ENCODE data around the gene DNMT3A. TPM values are rescaled to one million over a fixed set of nuclear protein-coding genes. Genes with fewer than 3 reads are reported as not detected.

The DNMT3A gene
- total and polyA plus RNA-seq, 2 donors (not counting 3 experiments of a cell fraction or from before 2014, with no cell fraction given): 23.3 to 71.7 TPM

GRCh38 chr2:25237764-25238163 is 104.0 kb downstream of the DNMT3A start:
- intact Hi-C loops (cut with micrococcal nuclease): no loop called here
- no peak for FAIRE-seq
- dilution Hi-C loops (cut with MboI; ENCODE audit: extremely low pct_ligation_motif_present, low sequenced_read_pairs): no loop called here

GRCh38 chr2:25236736-25237135 is 105.0 kb downstream of the DNMT3A start:
- ChIA-PET CTCF (interaction anchor here (1.2 to 2.0 kb wide), 2 partner anchors 8 to 11 kb away, joined by 3 to 7 read pairs; no protein-coding TSS in a partner anchor), POLR2A (no interaction called here)
- BruUV-seq (replicated peaks): no TSS peak
- dilution Hi-C loops (cut with MboI; ENCODE audit: extremely low pct_ligation_motif_present, low sequenced_read_pairs): no loop called here
- Histone ChIP-seq H3K79me2 (ENCODE audit: control insufficient read depth, insufficient read depth, low read length) (no peaks in the 10 kb centered on the region), H3K4me3 (replicated peaks in 1 of 3; ENCODE audit: insufficient read depth in 1 of 3, low read depth in 1 of 3, low read length in 3 of 3) (no peak overlapping the region), H2AFZ (ENCODE audit: low read depth, low read length) (no peak overlapping the region), H3K9ac (replicated peaks; ENCODE audit: extremely low read depth, insufficient read depth, low read length) (no peak overlapping the region), H3K27ac (ENCODE audit: insufficient read depth, low read depth, low read length) (no peak overlapping the region), H3K4me2 (ENCODE audit: insufficient read depth, low read length) (no peak overlapping the region), H3K4me1 (ENCODE audit: control insufficient read depth, extremely low read depth, insufficient read depth, low read length) (no peaks in the 10 kb centered on the region), H3K36me3 (ENCODE audit: control insufficient read depth in 2 of 2, extremely low read depth in 1 of 2, insufficient read depth in 2 of 2, low read length in 2 of 2) (peaks cover 25 to 58% of the 10 kb centered on the region in 2 experiments), H4K20me1 (replicated peaks; ENCODE audit: control insufficient read depth, extremely low read depth, insufficient read depth, low read length) (no peaks in the 10 kb centered on the region), H3K27me3 (ENCODE audit: control insufficient read depth in 2 of 2, insufficient read depth in 2 of 2, low read length in 2 of 2) (no peaks in the 10 kb centered on the region), H3K9me1 (replicated peaks; ENCODE audit: control insufficient read depth, extremely low read depth, insufficient read depth, low read length) (no peaks in the 10 kb centered on the region), H3K9me3 (replicated peaks; ENCODE audit: control insufficient read depth, insufficient read depth, low read length) (no peaks in the 10 kb centered on the region)
- FAIRE-seq (no peak), DNase-seq (ENCODE audit: low read depth, low spot score) (no peak)
- no peak for TF ChIP-seq MYC (IDR thresholded peaks at IDR 0.05; ENCODE audit: low read depth, low read length)
- intact Hi-C loops (cut with micrococcal nuclease): no loop called here

More at GRCh38 chr2:25237764-25238163, 104.0 kb downstream of the DNMT3A start:
- CTCF ChIA-PET: interaction anchor here (2.0 kb wide), 1 partner anchor 9 kb away, joined by 7 read pairs; no protein-coding TSS in a partner anchor
- no peak overlapping the region for H2AFZ ChIP-seq (ENCODE audit: low read depth, low read length)
- H3K27ac ChIP-seq (ENCODE audit: insufficient read depth, low read depth, low read length): no peak overlapping the region
- POLR2A ChIA-PET: no interaction called here
- no peaks in the 10 kb centered on the region for H3K27me3 ChIP-seq (ENCODE audit: control insufficient read depth in 2 of 2, insufficient read depth in 2 of 2, low read length in 2 of 2)
- H3K79me2 ChIP-seq (ENCODE audit: control insufficient read depth, insufficient read depth, low read length): no peaks in the 10 kb centered on the region
- H4K20me1 ChIP-seq (replicated peaks; ENCODE audit: control insufficient read depth, extremely low read depth, insufficient read depth, low read length): no peaks in the 10 kb centered on the region
- H3K9me3 ChIP-seq (replicated peaks; ENCODE audit: control insufficient read depth, insufficient read depth, low read length): no peaks in the 10 kb centered on the region
- H3K9ac ChIP-seq (replicated peaks; ENCODE audit: extremely low read depth, insufficient read depth, low read length): no peak overlapping the region
- H3K4me3 ChIP-seq (replicated peaks in 1 of 3; ENCODE audit: insufficient read depth in 1 of 3, low read depth in 1 of 3, low read length in 3 of 3): no peak overlapping the region
- H3K4me1 ChIP-seq (ENCODE audit: control insufficient read depth, extremely low read depth, insufficient read depth, low read length): no peaks in the 10 kb centered on the region
- no TSS peak for BruUV-seq (replicated peaks)
- H3K9me1 ChIP-seq (replicated peaks; ENCODE audit: control insufficient read depth, extremely low read depth, insufficient read depth, low read length): no peaks in the 10 kb centered on the region
- TF ChIP-seq POLR2A (IDR thresholded peaks at IDR 0.05; ENCODE audit: low read depth, low read length) (no peak), MYC (IDR thresholded peaks at IDR 0.05; ENCODE audit: low read depth, low read length) (no peak), JUN (IDR thresholded peaks at IDR 0.05; ENCODE audit: borderline replicate concordance, insufficient read depth, insufficient read length, low read depth) (no peak), EZH2 (IDR thresholded peaks at IDR 0.05; ENCODE audit: borderline replicate concordance, low read depth, low read length, severe bottlenecking) (no peak)
- peaks cover 30 to 60% of the 10 kb centered on the region in 2 experiments for H3K36me3 ChIP-seq (ENCODE audit: control insufficient read depth in 2 of 2, extremely low read depth in 1 of 2, insufficient read depth in 2 of 2, low read length in 2 of 2)
- H3K4me2 ChIP-seq (ENCODE audit: insufficient read depth, low read length): no peak overlapping the region
- no peak for DNase-seq (ENCODE audit: low read depth, low spot score)
